ENCODE results near the gene MCHR1. TPM values are rescaled to one million over a fixed set of nuclear protein-coding genes. Genes with fewer than 3 reads are reported as not detected.

The MCHR1 gene
- total and polyA plus RNA-seq, 2 of the 13 experiments (the other 11 are each of a cell fraction or from before 2014, with no cell fraction given): 0.40 to 0.83 TPM

DNA sequence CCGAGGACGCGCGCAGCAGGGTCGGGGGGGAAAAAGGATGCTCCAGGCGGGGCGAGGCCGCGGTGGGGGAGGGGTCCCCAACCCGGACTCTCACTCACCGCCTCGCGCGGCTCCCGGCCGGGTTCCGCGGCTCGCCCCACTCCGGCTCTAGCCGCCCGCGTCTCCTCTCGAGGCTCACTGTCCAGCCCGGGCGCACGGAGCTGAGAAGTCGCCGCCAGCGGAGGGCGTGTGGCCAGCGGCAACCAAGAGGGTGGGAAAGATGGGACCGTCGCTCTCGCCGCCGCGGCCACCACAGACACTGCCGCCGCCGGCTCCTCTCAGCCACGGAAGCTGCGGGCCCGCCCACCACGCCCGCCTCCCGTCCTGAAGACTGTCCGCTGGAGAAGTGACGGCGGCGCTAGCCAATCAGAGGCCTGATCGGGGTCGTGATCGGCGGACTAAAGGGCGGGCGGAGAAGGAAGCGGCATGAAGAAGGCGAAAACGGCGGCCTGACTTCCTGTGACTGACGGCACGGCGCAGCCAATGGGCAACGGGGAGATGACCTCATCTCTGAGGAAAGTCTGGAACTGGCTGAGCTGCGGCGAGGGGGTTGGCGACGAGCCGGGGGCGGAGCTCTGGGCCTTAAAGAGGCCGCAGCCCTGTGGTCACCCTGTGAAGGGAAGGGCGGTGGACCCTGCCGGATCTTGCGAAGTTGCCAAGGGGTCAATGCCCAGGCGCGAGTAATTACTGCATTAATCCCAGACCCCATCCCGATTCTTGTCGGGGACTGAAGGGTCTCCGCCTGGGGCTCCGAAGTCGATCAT lies 42.7 kb upstream of the MCHR1 start, which contains the start of gene MRTFA (continued):
- peak; percentile 77 for TF ChIP-seq UBTF (CRISPR knock-in tag; IDR thresholded peaks at IDR 0.05)
- peak; percentile 62; the same call in 1 of the 2 replicates for TF ChIP-seq ZNF770 (CRISPR knock-in tag; IDR thresholded peaks at IDR 0.05)
- no peak for TF ChIP-seq ZNF362 (CRISPR knock-in tag; IDR thresholded peaks at IDR 0.05; ENCODE audit: borderline replicate concordance)
- peak; percentile 52 for TF ChIP-seq ZNF331 (CRISPR knock-in tag; IDR thresholded peaks at IDR 0.05)
- TF ChIP-seq TEAD3 (CRISPR knock-in tag; optimal IDR thresholded peaks at IDR 0.05; ENCODE audit: borderline replicate concordance): peak; percentile 7
- no peak; the same call in 1 of the 2 replicates for TF ChIP-seq ZNF563 (CRISPR knock-in tag; IDR thresholded peaks at IDR 0.05)
- 0 out of 2 replicates have a peak, but pooled peaks have one; percentile 8 for TF ChIP-seq STAG1 (CRISPR knock-in tag; IDR thresholded peaks at IDR 0.05)
- TF ChIP-seq MEF2D (CRISPR knock-in tag; IDR thresholded peaks at IDR 0.05): peak; percentile 4; the same call in 1 of the 2 replicates
- TF ChIP-seq SRY (CRISPR knock-in tag; IDR thresholded peaks at IDR 0.05): no peak; the same call in 1 of the 2 replicates
- no peak; the same call in 1 of the 2 replicates for TF ChIP-seq MTF1 (CRISPR knock-in tag; IDR thresholded peaks at IDR 0.05)
- no peak for TF ChIP-seq GRHL1 (CRISPR knock-in tag; conservative IDR thresholded peaks at IDR 0.05)
- TF ChIP-seq CENPT (CRISPR knock-in tag; IDR thresholded peaks at IDR 0.05; ENCODE audit: low read depth): 0 out of 2 replicates have a peak, but pooled peaks have one; percentile 73
- no peak for TF ChIP-seq MIER3 (CRISPR knock-in tag; IDR thresholded peaks at IDR 0.05; ENCODE audit: borderline replicate concordance)
- no peak for TF ChIP-seq PRPF4 (IDR thresholded peaks at IDR 0.05; ENCODE audit: low read depth, low read length, poor library complexity, severe bottlenecking)
- TF ChIP-seq EED (CRISPR knock-in tag; IDR thresholded peaks at IDR 0.05): 0 out of 2 replicates have a peak, but pooled peaks have one; percentile 45
- no peak for TF ChIP-seq ZNF296 (CRISPR knock-in tag; conservative IDR thresholded peaks at IDR 0.05)
- no peak for TF ChIP-seq ISX (CRISPR knock-in tag; conservative IDR thresholded peaks at IDR 0.05)
- peak; percentile 83 for TF ChIP-seq ZNF772 (CRISPR knock-in tag; IDR thresholded peaks at IDR 0.05)
- no peak for TF ChIP-seq RBAK (CRISPR knock-in tag; IDR thresholded peaks at IDR 0.05)
- TF ChIP-seq ARHGAP35 (CRISPR knock-in tag; IDR thresholded peaks at IDR 0.05; ENCODE audit: borderline replicate concordance): 0 out of 2 replicates have a peak, but pooled peaks have one; percentile 40
- peak; percentile 62; the same call in 1 of the 2 replicates for TF ChIP-seq MAF1 (CRISPR knock-in tag; IDR thresholded peaks at IDR 0.05; ENCODE audit: borderline replicate concordance)
- no peak; the same call in 1 of the 2 replicates for TF ChIP-seq ZNF256 (CRISPR knock-in tag; conservative IDR thresholded peaks at IDR 0.05)

Data from HepG2 (cell line).